Gastroesophageal sphincter (tissue), 4 donors: Measurements from ENCODE around the gene PTPRD. TPM values are rescaled to one million over a fixed set of nuclear protein-coding genes. Genes with fewer than 3 reads are reported as not detected.
A peak's percentile ranks its signal among the peaks of the same experiment; 100 is the strongest.

Experiments
- ATAC-seq: fragments of 150-250 bp; one replicate; pipeline ENCODE4 v1.9.1; 2016; ENCODE audit warnings: mild to moderate bottlenecking, moderate library complexity
- H3K27ac ChIP-seq, 4 donors: fragments of 200-600 bp; sonication (generic) in 3 of 4; 1 replicate in 3 of 4; 2 replicates in 1 of 4; pipeline ENCODE4 v1.5.1; 2016 to 2019
- H3K27me3 ChIP-seq: fragments of 200-600 bp; sonication (generic); one replicate; pipeline ENCODE4 v1.5.1; 2019
- H3K36me3 ChIP-seq, 2 donors: fragments of 200-600 bp; sonication (generic); one replicate each; pipeline ENCODE4 v1.5.1; 2019; ENCODE audit warnings: control low read depth in 1 of 2
- H3K4me1 ChIP-seq, 3 donors: fragments of 200-600 bp; sonication (generic); 1 replicate in 2 of 3; 2 replicates in 1 of 3; pipeline ENCODE4 v1.5.1; 2016 to 2019; ENCODE audit warnings: control low read depth in 2 of 3
- H3K4me3 ChIP-seq, 2 donors: fragments of 200-600 bp; sonication (generic); one replicate each; pipeline ENCODE4 v1.5.1; 2019; ENCODE audit warnings: mild to moderate bottlenecking in 1 of 2, moderate library complexity in 1 of 2
- H3K9me3 ChIP-seq, 3 donors: fragments of 200-600 bp; sonication (generic); one replicate each; pipeline ENCODE4 v1.5.1; 2017 to 2019; ENCODE audit warnings: control low read depth in 2 of 3
- CTCF ChIP-seq, 4 experiments: fragments of 200-600 bp in 2 of 4; fragments of 450-650 bp in 2 of 4; sonication (generic) in 1 of 4; IDR thresholded peaks; one replicate each; pipeline ENCODE4 v1.5.1; 2017 to 2019; ENCODE audit warnings: antibody characterized with exemption in 4 of 4, mild to moderate bottlenecking in 2 of 4, moderate library complexity in 2 of 4
- EP300 ChIP-seq: sonication (generic); formaldehyde crosslinking; IDR thresholded peaks from one replicate; pipeline ENCODE4 v1.6.1; 2017; ENCODE audit warnings: antibody characterized with exemption, mild to moderate bottlenecking
- POLR2A ChIP-seq, 2 donors: fragments of 450-650 bp; IDR thresholded peaks; one replicate each; pipeline ENCODE4 v1.6.1; 2017; ENCODE audit warnings: antibody characterized with exemption in 2 of 2, mild to moderate bottlenecking in 2 of 2, moderate library complexity in 1 of 2
- POLR2AphosphoS5 ChIP-seq: sonication (generic); formaldehyde crosslinking; IDR thresholded peaks from one replicate; pipeline ENCODE4 v1.6.1; 2017; ENCODE audit warnings: antibody characterized with exemption
- WGBS, 2 donors: methylation state at CpG; one replicate each; pipeline ENCODE4 v1.1.5; 2018; ENCODE audit warnings: low coverage in 1 of 2; 5-methylcytosine and 5-hydroxymethylcytosine counted together
- total RNA-seq, 4 donors: library from RNA; depleted of rRNA; stranded (reverse); fragments of >200 nt; gene quantifications; one replicate each; pipeline ENCODE4 v1.1.0, GENCODE V29; 2016

Gene PTPRD
- total RNA-seq, 4 donors from 2014 or later, result 3.5 to 53.9 (median 15.8) TPM

- Histone ChIP-seq H3K27me3 (no peaks in the 10 kb centered on the region), H3K9me3 (no peaks in the 10 kb centered on the region), H3K4me1 (peaks cover 0 to 4% (median 0%) of the 10 kb centered on the region in 3 donors), H3K27ac (no peak overlapping the region), H3K4me3 (no peak overlapping the region), H3K36me3 (no peaks in the 10 kb centered on the region)
- TF ChIP-seq CTCF (IDR thresholded peaks at IDR 0.05) (peak in 1 of 4 experiments; percentile 19), EP300 (no peak)
- no peak for ATAC-seq
- WGBS, 2 donors, result 14 to 19% methylated on average over 5 to 8 of the region's 8 CpGs
Measured at GRCh38 chr9:10268531-10269485, 344.0 kb downstream of the PTPRD start.

DNA sequence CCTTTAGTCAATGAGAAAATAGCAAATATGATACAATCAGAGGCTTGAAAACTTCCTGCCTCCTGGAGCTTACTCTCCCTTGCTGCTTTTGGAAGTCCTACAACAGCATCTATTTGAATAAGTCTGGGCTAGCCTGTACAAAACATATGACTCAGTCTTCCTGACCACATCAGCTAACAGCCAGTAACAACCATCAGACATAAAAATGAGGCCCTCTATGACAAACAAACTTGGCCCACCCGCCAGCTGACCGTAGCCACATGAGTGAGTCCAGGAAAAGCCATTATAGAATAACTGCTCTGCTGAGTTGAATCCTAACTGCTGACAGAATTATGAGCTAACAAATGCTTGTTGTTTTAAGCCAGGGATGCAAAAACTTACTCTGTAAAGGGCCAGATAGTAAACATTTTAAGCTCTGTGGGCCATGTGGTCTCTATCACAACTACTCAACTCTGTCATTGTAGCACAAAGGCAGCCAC is 347.6 kb downstream of the PTPRD start:
- no peak overlapping the region for H3K4me3 ChIP-seq
- no peak for ATAC-seq
- no peak overlapping the region for H3K27ac ChIP-seq
- no peaks in the 10 kb centered on the region for H3K9me3 ChIP-seq
- H3K36me3 ChIP-seq, result no peaks in the 10 kb centered on the region
- peaks cover 0 to 4% (median 0%) of the 10 kb centered on the region in 3 donors for H3K4me1 ChIP-seq
- WGBS, 2 donors, result 17% methylated on average over 2 of the region's 2 CpGs; no CpG with 5 or more reads in 1 of the 2 donors
- H3K27me3 ChIP-seq, result no peaks in the 10 kb centered on the region
- TF ChIP-seq EP300 (no peak), CTCF (IDR thresholded peaks at IDR 0.05) (no peak), POLR2AphosphoS5 (no peak), POLR2A (IDR thresholded peaks at IDR 0.05) (no peak)

DNA sequence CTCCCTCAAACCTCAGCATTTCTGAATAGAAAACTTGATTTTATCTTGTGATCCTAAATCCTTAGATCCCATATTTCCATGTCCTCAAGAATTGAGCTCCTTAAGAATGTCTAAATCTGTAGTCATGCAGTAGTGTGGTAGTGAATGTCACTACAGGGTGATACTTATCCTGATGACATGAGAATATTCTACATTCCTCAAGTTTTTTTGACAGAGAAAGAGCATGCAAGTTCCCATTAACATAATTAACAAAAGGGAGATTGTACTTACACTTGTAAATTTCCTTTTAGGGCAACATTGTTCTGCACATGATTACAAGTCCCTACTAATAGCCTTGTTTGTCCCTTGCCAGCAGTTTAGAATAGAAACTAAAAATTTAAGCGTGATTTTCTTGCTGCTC is 352.3 kb downstream of the PTPRD start:
- Histone ChIP-seq H3K27ac (no peak overlapping the region), H3K9me3 (no peaks in the 10 kb centered on the region), H3K4me1 (no peaks in the 10 kb centered on the region), H3K36me3 (no peaks in the 10 kb centered on the region), H3K4me3 (no peak overlapping the region), H3K27me3 (no peaks in the 10 kb centered on the region)
- WGBS, 2 donors, result 58 to 72% methylated on average over 1 of the region's 1 CpG
- TF ChIP-seq POLR2A (IDR thresholded peaks at IDR 0.05), result no peak
- TF ChIP-seq CTCF (IDR thresholded peaks at IDR 0.05), result no peak
- no peak for TF ChIP-seq POLR2AphosphoS5
- TF ChIP-seq EP300, result no peak
- no peak for ATAC-seq

GRCh38 chr9:10259668-10260067 is 353.1 kb downstream of the PTPRD start:
- H3K27ac ChIP-seq, result no peak overlapping the region
- H3K27me3 ChIP-seq, result no peaks in the 10 kb centered on the region
- no peak overlapping the region for H3K4me3 ChIP-seq
- no peaks in the 10 kb centered on the region for H3K36me3 ChIP-seq
- H3K9me3 ChIP-seq, result no peaks in the 10 kb centered on the region
- H3K4me1 ChIP-seq, result no peaks in the 10 kb centered on the region
- TF ChIP-seq EP300, result no peak
- no peak for TF ChIP-seq POLR2AphosphoS5
- TF ChIP-seq POLR2A (IDR thresholded peaks at IDR 0.05), result no peak
- no peak for TF ChIP-seq CTCF (IDR thresholded peaks at IDR 0.05)
- WGBS, 2 donors, result 81 to 89% methylated on average over 3 of the region's 4 CpGs
- no peak for ATAC-seq

GRCh38 chr9:10255758-10256157 is 357.0 kb downstream of the PTPRD start:
- Histone ChIP-seq H3K9me3 (no peaks in the 10 kb centered on the region), H3K4me3 (no peak overlapping the region), H3K27me3 (no peaks in the 10 kb centered on the region), H3K27ac (no peak overlapping the region), H3K36me3 (no peaks in the 10 kb centered on the region), H3K4me1 (no peaks in the 10 kb centered on the region)
- TF ChIP-seq POLR2AphosphoS5 (no peak), EP300 (no peak), CTCF (IDR thresholded peaks at IDR 0.05) (no peak), POLR2A (IDR thresholded peaks at IDR 0.05) (no peak)
- no peak for ATAC-seq
- 88 to 89% methylated on average over 3 of the region's 4 CpGs for WGBS, 2 donors
